GM21737 (cell line): ENCODE results near the gene RFX3.
A peak's percentile ranks its signal among the peaks of the same experiment; 100 is the strongest.

ENCODE experiments used
- ATAC-seq: cut with Tn5 transposase; IDR thresholded peaks from one replicate; pipeline ENCODE4 v1.9.1; 2021; ENCODE audit warnings: mild to moderate bottlenecking, moderate library complexity; ENCODE audit not compliant: unreplicated experiment

Gene RFX3

DNA sequence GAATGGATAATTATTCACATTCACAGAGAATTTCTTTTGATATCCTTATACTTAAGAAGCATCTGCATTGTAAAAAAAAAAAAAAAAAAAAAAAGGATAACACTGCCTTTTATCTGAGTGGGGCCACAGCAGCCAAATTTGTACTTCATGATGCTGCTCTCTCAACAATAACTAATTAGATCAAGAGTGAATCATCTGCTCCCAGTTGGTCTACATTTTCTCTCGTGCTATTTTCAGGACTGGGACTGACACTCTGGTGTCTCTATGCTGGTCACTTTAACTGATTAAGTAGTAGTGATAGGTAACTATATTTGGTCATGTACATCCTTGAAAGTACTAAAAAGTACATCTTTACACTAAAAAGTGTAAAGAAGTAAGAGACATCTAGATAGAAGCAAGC, 90.1 kb downstream of the RFX3 start:
- no peak for ATAC-seq

DNA sequence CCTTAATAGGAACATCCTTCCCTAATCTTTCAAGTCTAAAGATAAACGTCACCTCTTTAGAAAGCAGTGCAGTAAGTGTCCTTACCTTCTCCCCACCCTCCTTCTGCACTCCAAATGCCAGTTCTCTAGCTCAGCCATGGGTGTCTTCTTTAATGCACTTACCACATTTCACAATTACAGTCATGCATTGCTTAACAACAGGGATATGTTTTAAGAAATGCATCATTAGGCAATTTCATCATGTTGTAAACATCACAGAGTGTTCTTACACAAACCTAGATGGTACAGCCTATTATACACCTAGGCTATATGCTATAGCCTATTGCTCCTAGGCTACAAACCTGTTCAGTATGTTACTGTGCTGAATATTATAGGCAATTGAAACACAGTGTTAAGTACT, 91.2 kb downstream of the RFX3 start:
- ATAC-seq, result no peak

DNA sequence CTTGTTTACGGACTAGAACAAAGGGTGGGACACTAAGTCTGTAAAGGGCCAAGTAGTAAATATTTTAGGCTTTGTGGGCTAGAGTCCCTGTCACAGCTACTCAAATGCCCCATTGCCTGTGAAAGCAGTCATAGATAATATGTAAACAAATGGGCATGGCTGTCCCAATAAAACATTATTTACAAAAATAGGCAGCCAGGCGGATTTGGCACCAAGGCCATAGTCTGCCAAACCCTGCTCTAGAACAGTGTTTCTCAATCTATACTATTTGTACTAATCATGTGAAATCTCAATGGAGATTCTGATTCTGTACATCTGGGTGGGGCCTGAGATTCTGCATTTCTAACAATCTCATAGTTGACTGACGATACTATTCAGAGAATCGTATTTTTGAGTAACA, 92.0 kb downstream of the RFX3 start:
- no peak for ATAC-seq

DNA sequence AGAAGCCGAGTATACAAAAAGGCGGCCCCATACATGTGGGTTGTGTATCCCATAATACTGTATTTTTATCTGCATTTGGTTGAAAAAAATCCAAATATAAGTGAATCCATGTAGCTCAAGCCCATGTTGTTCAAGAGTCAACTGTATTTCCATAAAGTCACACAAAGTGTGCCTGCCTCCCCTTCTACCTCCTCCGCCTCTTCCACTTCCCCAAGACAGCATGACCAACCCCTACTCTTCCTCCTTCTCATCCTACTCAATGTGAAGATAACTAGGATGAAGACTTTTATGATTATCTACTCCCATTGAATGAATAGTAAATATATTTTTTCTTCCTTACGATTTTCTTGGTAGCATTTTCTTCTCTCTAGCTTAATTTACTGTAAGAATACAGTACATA, 92.7 kb downstream of the RFX3 start:
- no peak for ATAC-seq

DNA sequence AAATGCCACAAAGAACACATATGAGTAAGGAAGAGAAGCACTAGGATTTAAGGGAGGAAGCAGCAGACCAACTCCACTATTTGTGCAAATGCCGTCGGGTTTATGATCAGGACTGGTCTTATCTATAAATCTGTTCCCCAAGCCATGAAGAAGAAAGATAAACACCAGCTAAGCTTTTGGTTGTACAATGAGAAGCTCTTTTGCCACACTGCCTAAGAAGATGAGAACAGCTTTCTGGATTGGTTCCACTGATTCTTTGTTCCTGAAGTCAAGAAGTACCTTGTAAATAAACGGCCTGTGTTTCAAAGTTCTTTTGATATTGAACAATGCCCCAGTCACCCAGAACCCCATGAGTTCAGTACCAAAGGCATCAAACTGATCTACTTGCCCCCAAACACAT, 93.9 kb downstream of the RFX3 start:
- ATAC-seq, result no peak

DNA sequence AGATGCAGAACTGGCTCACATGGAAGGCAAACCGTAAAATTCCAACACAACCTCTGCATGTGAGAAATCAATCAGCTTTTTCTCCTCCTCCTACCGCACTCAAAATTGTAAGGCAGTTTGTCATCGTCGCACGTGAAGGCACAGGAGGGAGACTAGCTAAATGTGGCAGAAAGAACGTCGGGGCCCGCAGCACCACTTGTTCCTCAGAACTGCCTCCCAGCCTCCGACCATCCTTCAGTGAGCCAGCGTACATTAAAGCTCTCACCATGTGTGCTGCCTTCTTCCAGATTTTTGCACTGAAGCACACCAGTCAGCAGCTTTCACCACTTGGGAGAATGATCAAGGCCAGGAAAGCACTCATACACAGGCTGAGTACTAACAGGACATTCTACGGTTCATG, 105.9 kb downstream of the RFX3 start:
- ATAC-seq, result no peak

DNA sequence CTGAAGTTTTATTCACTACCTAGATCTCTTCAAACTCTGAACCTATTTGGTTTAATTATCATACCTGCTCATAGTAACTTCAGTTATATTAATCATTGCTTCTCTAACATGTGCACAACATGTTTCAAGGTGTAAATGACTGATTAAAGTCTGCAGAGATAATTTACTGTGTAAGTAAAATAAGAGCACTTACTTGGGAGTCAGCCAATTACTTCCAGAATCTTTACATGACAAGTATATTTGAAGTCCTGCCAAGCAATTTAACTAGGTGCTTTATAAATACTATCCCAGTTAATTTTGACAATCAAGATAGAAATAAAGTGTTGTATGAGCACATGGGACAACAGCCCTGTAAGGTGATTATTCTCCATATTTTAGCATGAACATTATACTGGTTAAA, 109.9 kb downstream of the RFX3 start:
- ATAC-seq, result no peak

DNA sequence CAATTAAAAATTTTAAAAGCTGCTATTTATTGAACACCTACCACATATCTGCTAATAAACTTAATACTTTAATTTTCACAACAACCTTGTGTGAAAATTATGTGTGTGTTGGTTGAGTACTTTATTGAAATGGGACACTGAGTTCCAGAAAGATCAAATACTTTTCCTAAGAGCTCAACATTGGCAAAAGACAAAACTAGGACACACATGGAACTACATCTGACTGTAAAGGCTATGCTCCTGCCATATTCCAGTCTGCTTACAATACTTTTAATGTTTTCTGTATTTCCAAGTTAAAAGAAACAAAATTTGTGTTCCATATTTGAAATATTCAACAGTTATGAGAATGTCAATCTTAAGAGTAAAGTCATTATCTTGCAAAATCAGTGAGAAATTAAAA, 111.8 kb downstream of the RFX3 start:
- ATAC-seq, result no peak

DNA sequence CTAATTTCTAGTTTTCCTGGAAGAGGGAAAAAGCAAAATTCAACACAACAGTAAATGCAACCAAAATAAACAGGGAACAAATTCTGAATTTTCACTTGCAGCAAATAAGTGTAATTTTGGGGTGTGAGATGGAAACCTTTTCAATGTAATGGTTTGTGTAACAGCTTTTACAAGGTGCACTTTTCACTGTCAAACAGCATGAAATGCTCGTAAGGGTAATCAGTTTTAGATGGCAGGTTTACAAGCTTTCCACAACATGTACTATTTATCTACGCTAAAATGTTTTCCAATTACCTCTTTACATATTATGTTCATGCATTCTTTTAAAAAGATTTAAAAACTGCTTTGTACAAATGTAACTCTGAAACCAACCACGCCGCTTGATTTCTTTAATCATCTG, 115.3 kb downstream of the RFX3 start:
- ATAC-seq, result no peak

DNA sequence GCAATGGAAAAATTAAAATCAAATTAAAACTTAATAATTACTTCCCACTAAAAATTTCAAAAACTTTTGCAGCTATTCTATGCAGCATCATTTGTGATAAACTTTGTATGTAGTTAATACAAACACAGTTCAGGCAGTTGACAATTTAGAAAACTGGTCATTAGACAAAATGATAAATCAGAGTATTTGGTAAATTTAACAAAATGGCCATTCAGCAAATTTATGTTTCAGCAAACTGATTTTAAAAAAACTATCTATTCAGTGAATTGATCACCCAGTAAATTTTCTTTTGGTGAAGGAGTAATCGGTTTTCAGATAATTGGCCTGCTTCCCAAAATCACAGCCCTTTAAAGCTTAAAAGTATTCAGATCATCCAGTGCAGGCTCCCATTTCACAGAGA, 116.3 kb downstream of the RFX3 start:
- no peak for ATAC-seq

DNA sequence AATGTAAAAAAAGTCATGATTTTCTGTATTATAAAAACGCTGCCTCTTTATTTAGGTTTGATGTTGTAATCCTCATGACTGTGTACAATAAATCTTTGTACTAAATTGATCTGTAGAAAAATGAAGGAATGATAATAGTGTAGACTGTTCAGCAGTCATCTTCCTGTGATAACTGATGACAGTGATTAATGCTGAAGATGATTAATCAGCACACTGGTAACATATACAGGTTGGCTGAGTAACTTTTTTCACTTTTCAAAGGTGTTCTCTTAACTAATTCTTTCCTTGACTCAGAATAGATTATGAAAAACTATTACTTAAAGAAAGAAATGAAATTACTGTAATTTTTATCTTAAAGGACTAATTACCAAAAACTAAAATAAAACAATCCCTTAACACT, 122.5 kb downstream of the RFX3 start:
- ATAC-seq, result no peak

DNA sequence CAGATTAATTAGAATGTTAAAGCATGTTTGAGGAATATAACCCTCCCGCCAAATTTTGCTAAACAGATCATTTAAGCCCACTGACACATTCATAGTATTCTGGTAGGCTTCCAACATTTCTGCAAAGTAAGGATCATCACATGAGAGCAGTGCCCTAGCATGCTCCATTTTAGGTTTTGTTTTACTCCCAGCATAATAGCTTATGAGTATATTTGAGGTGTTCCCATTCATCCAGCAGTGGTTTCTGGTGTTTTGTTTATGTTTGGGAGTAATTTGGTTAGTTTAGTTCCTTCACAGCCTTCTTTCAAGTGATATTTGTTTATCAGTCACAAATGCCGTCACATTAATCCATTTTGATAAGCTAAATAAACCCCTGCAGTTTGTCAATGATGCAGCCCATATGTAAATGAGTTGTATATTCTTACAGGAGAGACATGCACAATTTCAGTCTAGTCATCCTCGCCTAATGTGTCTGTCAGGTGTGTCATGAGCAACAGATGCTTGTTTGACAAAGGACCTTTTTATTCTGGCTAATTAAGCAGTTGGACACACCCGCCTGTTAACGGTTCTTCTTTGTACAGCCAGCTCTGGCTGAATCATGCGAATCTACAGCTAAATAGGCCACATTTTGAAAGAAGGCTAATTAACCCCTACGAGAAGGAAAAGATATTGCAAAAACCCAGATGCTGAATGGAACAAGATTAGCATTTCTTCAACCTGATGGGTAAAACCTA, 124.4 kb downstream of the RFX3 start:
- ATAC-seq, result no peak

DNA sequence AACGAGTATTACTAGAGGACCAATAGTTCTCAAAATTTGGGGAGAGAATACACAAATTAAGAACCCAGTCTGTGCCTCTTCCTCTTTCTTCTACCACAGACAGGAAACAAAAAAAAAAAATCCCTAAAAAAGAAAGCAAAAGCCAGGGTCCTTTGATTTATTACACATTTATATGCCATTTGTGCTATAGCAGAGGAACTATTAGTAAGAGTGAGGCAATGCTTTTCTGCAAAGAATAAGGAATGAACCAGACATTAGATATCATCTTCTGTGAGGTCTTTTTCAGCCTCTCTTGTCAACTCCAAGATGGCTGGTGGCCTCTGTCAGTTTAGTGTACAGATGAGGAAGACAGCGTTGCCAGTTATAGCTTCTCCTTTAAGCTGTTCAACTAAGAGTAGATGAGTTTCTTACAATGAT, 127.6 kb downstream of the RFX3 start:
- peak; percentile 63 for ATAC-seq

DNA sequence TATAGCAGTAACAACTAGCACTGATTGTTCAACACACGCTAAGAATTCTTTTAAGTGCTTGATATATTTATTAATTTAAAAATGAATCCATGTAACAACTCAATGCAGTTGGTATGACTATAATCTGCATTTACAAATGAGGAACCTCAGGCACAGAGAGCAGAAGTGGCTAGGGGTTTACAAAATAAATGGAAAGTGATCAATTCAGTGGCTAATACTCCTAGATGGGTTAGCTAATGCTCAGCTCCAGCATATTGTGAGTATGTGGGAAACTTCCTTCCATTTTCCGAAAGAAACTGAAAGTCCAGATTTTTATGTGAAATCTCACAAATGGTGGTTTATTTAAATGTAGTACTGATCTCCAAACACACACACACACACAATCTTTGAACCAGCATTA, 128.0 kb downstream of the RFX3 start:
- ATAC-seq, result peak; percentile 32

DNA sequence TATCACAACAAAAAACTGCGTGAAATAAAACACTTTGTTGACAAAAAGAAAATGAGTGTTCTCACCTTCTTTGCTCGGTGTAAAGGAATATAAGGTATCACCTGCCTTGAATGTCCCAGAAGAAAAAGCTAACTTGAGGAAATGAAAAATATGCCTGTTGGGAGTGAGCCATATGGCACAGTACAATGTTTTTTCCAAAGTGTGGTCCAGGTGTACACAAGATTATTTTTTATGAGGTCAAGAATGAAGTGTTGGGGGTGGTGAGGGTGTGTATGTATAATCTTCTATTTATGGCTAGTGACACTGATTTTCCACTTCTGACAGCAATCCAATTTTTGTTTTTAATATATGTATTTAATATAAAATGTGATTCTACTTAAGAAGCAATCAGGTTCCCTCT, 134.4 kb downstream of the RFX3 start:
- ATAC-seq, result no peak

DNA sequence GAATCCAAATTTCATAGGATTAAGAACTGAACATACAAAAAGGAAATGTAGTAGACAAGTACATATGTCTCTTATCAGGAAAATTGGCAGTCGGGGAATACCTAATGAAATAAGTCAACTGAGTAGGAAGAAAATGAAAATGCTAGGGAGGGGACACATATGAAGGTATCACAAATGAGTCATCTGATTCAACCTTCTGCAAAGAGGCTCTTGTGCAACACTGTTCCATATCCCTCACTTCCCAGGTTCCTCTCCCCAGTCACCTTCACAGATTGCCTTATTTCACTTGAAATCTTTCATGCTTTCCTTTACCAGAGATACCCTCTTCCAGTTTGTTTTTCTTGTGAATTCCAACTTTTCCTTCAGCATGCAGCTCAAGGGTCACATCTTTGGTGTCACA, 139.0 kb downstream of the RFX3 start:
- ATAC-seq, result no peak

DNA sequence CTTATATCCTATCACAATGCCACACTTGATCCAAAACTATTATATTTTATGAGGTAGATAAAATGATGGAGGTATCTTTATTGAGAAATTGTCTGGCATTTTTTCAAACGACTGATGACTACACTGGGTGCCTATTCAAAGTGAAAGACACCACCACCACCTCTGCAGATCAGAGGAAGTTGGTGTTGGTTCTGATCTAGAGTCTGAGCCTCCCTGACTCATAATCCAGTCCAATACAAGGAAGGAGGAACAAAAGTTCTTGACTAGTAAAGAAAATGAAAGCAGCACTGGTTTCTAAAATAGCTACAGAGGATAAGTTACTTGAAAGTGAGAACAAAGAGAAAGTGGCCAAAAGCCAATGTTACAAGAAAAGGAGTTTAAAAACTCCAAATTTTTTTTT, 139.9 kb downstream of the RFX3 start:
- peak; percentile 88 for ATAC-seq

DNA sequence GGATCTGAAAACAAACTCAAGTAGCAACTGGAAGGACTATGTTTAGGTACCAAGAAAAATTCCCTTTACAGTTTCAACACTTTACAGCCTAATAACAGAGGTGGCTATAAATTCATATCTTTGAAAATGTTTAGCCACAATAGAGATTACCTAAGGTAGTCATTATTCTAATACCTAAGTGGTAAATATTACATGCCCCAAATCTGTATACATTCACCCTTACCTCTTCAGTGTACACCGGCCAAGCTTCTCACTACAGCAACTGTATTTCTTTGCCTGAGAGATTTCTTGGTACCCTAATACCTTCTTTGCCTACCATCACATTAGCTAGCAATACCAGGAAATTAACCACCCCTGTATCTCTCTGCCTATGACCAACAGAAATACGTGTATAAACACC, 154.0 kb downstream of the RFX3 start:
- ATAC-seq, result no peak

DNA sequence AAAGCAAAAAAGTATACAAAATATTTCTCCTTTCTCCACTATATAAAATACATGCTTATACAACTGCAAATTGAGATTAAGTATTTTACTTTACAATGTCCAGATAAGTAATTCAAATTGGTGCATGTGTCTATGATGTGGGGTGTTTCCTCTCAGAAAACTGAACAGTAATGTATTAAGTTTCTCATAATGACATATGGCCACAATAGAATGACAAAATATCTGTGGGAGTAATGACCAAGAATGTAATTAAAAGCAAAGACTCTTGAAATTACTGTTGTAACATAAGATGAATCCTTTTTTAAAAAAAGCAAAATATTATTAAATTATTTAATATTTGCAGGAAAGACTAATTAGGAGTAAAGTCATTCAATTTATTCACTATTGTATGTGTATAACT, 155.1 kb downstream of the RFX3 start:
- ATAC-seq, result no peak

DNA sequence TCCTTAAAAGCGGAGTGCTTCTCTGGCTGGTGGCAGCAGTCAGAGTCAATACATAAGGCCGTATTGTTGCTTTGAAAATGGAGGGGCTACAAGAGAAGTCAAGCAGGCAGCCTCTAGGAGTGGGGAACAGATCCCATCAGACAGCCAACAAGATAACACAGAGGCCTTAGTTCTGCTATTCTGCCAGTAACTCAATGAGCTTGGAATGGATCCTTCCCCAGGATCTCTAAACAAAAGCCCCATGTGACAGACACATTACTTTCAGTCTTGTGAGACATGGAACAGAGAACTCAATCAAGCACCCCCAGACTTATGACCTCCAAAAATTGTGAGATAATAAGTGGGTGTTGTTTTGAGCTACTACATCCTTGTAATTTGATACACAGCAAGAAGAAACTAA, 158.6 kb downstream of the RFX3 start:
- ATAC-seq, result no peak

DNA sequence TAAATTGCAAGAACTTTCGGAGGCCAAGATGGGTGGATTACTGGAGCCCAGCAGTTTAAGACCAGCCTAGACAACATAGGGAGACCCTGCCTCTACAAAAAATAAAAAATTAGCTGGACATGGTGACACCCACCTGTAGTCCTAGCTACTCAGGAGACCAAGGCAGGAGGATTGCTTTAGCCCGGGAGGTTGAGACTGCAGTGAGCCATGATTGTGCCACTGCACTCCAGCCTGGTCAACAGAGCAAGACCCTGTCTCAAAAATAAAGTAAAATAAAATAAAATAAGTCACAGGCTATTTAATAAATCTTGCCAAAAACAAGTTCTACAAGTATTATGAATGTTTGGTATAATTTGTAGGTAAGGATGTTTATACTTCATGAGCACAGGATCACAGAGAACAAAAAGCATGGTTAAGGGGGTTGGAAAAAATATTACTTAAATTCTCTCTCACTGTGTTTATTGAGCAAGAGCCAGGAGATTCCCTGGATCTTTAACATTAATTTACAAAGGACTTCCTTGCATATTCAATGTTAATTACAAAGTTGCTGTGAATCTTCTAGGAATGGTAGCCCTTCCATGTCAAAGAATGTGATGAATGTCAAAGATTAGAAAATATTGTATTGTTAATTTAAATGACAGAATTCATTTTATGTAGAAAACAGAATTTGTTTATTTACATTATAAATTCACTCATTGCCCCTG, 164.0 kb downstream of the RFX3 start:
- ATAC-seq, result no peak

DNA sequence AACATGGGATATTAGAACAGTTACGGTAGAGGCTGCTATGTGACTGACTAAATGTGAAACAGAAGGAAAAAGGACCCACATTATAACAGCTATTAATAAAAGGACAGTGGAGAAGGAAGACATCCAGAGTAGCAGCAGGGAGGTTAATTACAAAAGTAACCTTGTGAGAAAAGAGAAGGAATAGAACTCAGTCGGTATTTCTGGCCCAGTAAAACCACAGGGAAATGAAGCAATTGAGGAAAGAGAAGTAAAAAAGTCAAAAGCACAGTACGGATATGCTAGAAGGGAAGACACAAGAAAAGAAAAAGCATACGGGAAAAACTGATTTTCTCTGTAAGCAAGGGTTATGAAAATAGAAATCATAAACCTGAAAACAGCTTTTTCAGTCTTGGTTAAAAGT, 164.7 kb downstream of the RFX3 start:
- no peak for ATAC-seq

DNA sequence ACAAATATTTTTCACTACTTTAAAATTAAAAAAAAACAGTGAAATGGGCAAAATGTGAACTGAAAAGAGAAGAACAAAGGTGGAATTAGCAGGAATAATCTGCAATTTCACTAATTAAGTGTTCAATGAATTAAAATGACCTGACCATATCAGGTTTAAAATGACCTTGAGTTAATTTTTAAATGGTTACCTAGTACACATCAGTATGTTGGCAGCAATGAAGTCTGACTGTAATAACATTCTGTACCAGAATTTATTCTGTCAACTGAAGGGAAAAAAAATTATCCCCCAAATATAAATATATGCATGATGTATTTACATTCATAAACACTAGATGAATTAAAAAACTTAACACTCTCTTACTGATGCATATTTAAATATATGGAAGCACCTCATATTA, 165.6 kb downstream of the RFX3 start:
- ATAC-seq, result no peak
